Liver (tissue), 9 donors: ENCODE data around the gene DCAF15. TPM values are rescaled to one million over a fixed set of nuclear protein-coding genes. Genes with fewer than 3 reads are reported as not detected.

ENCODE experiments used
- DNase-seq: peaks from one replicate; pipeline ENCODE4 v3.0.0-alpha.2; 2017; ENCODE audit warnings: low spot score
- H3K27ac ChIP-seq, 2 donors: one replicate each; pipeline ENCODE4 v1.7.0; 2013; ENCODE audit warnings: inconsistent platforms in 2 of 2, low read length in 2 of 2, control low read depth in 1 of 2, low read depth in 1 of 2, mild to moderate bottlenecking in 1 of 2
- H3K27me3 ChIP-seq, 4 donors: one replicate each; pipeline versions ENCODE4 v1.6.1 to v1.7.0; 2013; ENCODE audit warnings: low read length in 3 of 4, inconsistent platforms in 1 of 4, mild to moderate bottlenecking in 1 of 4, moderate library complexity in 1 of 4; ENCODE audit not compliant: control insufficient read depth in 4 of 4, insufficient read depth in 4 of 4
- H3K36me3 ChIP-seq, 4 donors: one replicate each; pipeline versions ENCODE4 v1.6.1 to v1.7.0; 2013; ENCODE audit warnings: low read length in 3 of 4, mild to moderate bottlenecking in 3 of 4, low read depth in 1 of 4, moderate library complexity in 1 of 4; ENCODE audit not compliant: control insufficient read depth in 4 of 4, insufficient read depth in 3 of 4
- H3K4me1 ChIP-seq, 4 donors: one replicate each; pipeline versions ENCODE4 v1.6.1 to v1.7.0; 2013; ENCODE audit warnings: low read length in 3 of 4, mild to moderate bottlenecking in 3 of 4, moderate library complexity in 1 of 4; ENCODE audit not compliant: control insufficient read depth in 4 of 4, insufficient read depth in 4 of 4
- H3K4me3 ChIP-seq, 3 donors: one replicate each; pipeline versions ENCODE4 v1.6.1 to v1.7.0; 2013; ENCODE audit warnings: low read length in 3 of 3, control low read depth in 1 of 3, low read depth in 1 of 3, mild to moderate bottlenecking in 1 of 3
- H3K9ac ChIP-seq, 2 donors: one replicate each; pipeline ENCODE4 v1.7.0; 2013; ENCODE audit warnings: low read length in 2 of 2, mild to moderate bottlenecking in 2 of 2, moderate library complexity in 2 of 2, control low read depth in 1 of 2, low read depth in 1 of 2
- H3K9me3 ChIP-seq, 4 donors: one replicate each; pipeline versions ENCODE4 v1.6.1 to v1.7.0; 2013; ENCODE audit warnings: low read length in 3 of 4; ENCODE audit not compliant: control insufficient read depth in 4 of 4
- EGR1 ChIP-seq, 2 donors: IDR thresholded peaks; 2 replicates each; pipeline ENCODE4 v1.6.1; 2016 to 2018; ENCODE audit warnings: antibody characterized with exemption in 2 of 2, low read depth in 2 of 2
- FOXA1 ChIP-seq: IDR thresholded peaks from 2 replicates; pipeline ENCODE4 v1.6.1; 2016; ENCODE audit warnings: antibody characterized with exemption
- FOXA2 ChIP-seq: IDR thresholded peaks from 2 replicates; pipeline ENCODE4 v1.6.1; 2016; ENCODE audit warnings: antibody characterized with exemption
- GABPA ChIP-seq, 2 donors: IDR thresholded peaks in 1 of 2; conservative IDR thresholded peaks in 1 of 2; 2 replicates each; pipeline ENCODE4 v1.6.1; 2016; ENCODE audit warnings: antibody characterized with exemption in 2 of 2, mild to moderate bottlenecking in 1 of 2, moderate library complexity in 1 of 2
- HNF4A ChIP-seq, 2 donors: conservative IDR thresholded peaks; 2 replicates each; pipeline ENCODE4 v1.6.1; 2016; ENCODE audit warnings: antibody characterized with exemption in 2 of 2, mild to moderate bottlenecking in 2 of 2
- HNF4G ChIP-seq: IDR thresholded peaks from 2 replicates; pipeline ENCODE4 v1.6.1; 2016; ENCODE audit warnings: antibody characterized with exemption
- JUND ChIP-seq, 2 donors: IDR thresholded peaks; 2 replicates each; pipeline ENCODE4 v1.6.1; 2016; ENCODE audit warnings: antibody characterized with exemption in 2 of 2
- NR2F2 ChIP-seq: IDR thresholded peaks from 2 replicates; pipeline ENCODE4 v1.6.1; 2016; ENCODE audit warnings: antibody characterized with exemption
- RAD21 ChIP-seq, 2 donors: IDR thresholded peaks; 2 replicates each; pipeline ENCODE4 v1.6.1; 2016; ENCODE audit warnings: antibody characterized with exemption in 2 of 2, mild to moderate bottlenecking in 2 of 2
- RXRA ChIP-seq, 2 donors: IDR thresholded peaks; 2 replicates each; pipeline ENCODE4 v1.6.1; 2017 to 2018; ENCODE audit warnings: antibody characterized with exemption in 2 of 2, mild to moderate bottlenecking in 1 of 2
- SP1 ChIP-seq: IDR thresholded peaks from 2 replicates; pipeline ENCODE4 v1.6.1; 2018; ENCODE audit warnings: antibody characterized with exemption, mild to moderate bottlenecking
- YY1 ChIP-seq: IDR thresholded peaks from 2 replicates; pipeline ENCODE4 v1.6.1; 2016; ENCODE audit warnings: antibody characterized with exemption, mild to moderate bottlenecking
- WGBS: extraction: QIAGEN DNeasy Blood & Tissue Kit; methylation state at CpG from one replicate; pipeline ENCODE4 v1.1.7; 2013; 5-methylcytosine and 5-hydroxymethylcytosine counted together
- polyA plus RNA-seq, 2 donors: library from polyadenylated mRNA; stranded (reverse) in 1 of 2; unstranded in 1 of 2; fragments of 200-250 nt in 1 of 2; fragments of >200 nt in 1 of 2; fragmentation: Nextera tagmentation in 1 of 2; extraction: Ambion mirVana in 1 of 2; gene quantifications; one replicate each; pipeline versions ENCODE4 v1.2.1 to v1.2.3, GENCODE V29; 2013 to 2015
- total RNA-seq, 2 donors: library from RNA; depleted of rRNA; stranded (reverse); fragments of >200 nt; gene quantifications; one replicate each; pipeline ENCODE4 v1.2.3, GENCODE V29; 2014
- TF ChIP-seq, protein P1 (sequence below): IDR thresholded peaks from 2 replicates; pipeline ENCODE4 v1.6.1; 2016; ENCODE audit warnings: antibody characterized with exemption
- TF ChIP-seq, protein P2 (sequence below): IDR thresholded peaks from 2 replicates; pipeline ENCODE4 v1.6.1; 2016; ENCODE audit warnings: antibody characterized with exemption
- TF ChIP-seq, protein P3 (sequence below): IDR thresholded peaks from 2 replicates; pipeline ENCODE4 v1.6.1; 2016; ENCODE audit warnings: antibody characterized with exemption
- TF ChIP-seq, protein P4 (sequence below): IDR thresholded peaks from 2 replicates; pipeline ENCODE4 v1.6.1; 2016; ENCODE audit warnings: antibody characterized with exemption, mild to moderate bottlenecking
- TF ChIP-seq, protein P5 (sequence below): fragments of 150-350 bp; IDR thresholded peaks from 2 replicates; pipeline ENCODE4 v1.5.1; 2017; ENCODE audit warnings: improper control_type of control experiment, low read depth, low read length; ENCODE audit not compliant: missing input control
- donor health status: healthy.
- donor health status: healthy.
- donor health status: healthy.
- donor health status: healthy.
- donor health status: healthy.

Gene DCAF15
- total and polyA plus RNA-seq, 4 donors: 2.6 to 10.4 (median 5.5) TPM

DNA sequence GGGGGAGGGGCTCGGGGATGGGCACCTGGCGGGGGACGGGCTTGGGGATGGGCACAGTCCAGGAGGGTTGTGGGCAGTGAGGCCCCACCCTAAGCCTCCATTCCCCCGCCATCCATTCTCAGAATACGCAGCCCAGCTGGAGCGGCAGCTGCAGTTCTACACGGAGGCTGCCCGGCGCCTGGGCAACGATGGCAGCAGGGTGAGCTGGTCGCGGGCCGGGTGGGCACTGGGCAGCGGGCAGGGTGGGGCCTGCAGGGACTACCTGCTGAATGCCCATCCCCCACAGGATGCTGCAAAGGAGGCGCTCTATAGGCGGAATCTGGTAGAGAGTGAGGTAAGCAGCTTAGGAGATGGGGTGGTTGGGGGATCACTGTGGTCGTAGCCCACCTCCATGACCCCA is 22.4 kb upstream of the DCAF15 start:
- peaks cover 0 to 3% (median 0%) of the 10 kb centered on the region in 4 donors for H3K27me3 ChIP-seq
- no peak for DNase-seq
- TF ChIP-seq FOXA1 (no peak), HNF4A (conservative IDR thresholded peaks at IDR 0.05) (no peak), YY1 (no peak), SP1 (no peak), RAD21 (IDR thresholded peaks at IDR 0.05) (no peak), HNF4G (no peak), JUND (IDR thresholded peaks at IDR 0.05) (no peak), RXRA (IDR thresholded peaks at IDR 0.05) (no peak), FOXA2 (no peak), EGR1 (IDR thresholded peaks at IDR 0.05; ENCODE audit: low read depth in 2 of 2) (no peak), NR2F2 (no peak), GABPA (IDR thresholded peaks at IDR 0.05 in 1 of 2, conservative IDR thresholded peaks at IDR 0.05 in 1 of 2) (no peak)
- TF ChIP-seq, protein P1, sequence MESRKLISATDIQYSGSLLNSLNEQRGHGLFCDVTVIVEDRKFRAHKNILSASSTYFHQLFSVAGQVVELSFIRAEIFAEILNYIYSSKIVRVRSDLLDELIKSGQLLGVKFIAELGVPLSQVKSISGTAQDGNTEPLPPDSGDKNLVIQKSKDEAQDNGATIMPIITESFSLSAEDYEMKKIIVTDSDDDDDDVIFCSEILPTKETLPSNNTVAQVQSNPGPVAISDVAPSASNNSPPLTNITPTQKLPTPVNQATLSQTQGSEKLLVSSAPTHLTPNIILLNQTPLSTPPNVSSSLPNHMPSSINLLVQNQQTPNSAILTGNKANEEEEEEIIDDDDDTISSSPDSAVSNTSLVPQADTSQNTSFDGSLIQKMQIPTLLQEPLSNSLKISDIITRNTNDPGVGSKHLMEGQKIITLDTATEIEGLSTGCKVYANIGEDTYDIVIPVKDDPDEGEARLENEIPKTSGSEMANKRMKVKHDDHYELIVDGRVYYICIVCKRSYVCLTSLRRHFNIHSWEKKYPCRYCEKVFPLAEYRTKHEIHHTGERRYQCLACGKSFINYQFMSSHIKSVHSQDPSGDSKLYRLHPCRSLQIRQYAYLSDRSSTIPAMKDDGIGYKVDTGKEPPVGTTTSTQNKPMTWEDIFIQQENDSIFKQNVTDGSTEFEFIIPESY: no peak
- TF ChIP-seq, protein P2, sequence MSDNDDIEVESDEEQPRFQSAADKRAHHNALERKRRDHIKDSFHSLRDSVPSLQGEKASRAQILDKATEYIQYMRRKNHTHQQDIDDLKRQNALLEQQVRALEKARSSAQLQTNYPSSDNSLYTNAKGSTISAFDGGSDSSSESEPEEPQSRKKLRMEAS: no peak
- TF ChIP-seq, protein P3, sequence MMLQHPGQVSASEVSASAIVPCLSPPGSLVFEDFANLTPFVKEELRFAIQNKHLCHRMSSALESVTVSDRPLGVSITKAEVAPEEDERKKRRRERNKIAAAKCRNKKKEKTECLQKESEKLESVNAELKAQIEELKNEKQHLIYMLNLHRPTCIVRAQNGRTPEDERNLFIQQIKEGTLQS: no peak
- TF ChIP-seq, protein P4, sequence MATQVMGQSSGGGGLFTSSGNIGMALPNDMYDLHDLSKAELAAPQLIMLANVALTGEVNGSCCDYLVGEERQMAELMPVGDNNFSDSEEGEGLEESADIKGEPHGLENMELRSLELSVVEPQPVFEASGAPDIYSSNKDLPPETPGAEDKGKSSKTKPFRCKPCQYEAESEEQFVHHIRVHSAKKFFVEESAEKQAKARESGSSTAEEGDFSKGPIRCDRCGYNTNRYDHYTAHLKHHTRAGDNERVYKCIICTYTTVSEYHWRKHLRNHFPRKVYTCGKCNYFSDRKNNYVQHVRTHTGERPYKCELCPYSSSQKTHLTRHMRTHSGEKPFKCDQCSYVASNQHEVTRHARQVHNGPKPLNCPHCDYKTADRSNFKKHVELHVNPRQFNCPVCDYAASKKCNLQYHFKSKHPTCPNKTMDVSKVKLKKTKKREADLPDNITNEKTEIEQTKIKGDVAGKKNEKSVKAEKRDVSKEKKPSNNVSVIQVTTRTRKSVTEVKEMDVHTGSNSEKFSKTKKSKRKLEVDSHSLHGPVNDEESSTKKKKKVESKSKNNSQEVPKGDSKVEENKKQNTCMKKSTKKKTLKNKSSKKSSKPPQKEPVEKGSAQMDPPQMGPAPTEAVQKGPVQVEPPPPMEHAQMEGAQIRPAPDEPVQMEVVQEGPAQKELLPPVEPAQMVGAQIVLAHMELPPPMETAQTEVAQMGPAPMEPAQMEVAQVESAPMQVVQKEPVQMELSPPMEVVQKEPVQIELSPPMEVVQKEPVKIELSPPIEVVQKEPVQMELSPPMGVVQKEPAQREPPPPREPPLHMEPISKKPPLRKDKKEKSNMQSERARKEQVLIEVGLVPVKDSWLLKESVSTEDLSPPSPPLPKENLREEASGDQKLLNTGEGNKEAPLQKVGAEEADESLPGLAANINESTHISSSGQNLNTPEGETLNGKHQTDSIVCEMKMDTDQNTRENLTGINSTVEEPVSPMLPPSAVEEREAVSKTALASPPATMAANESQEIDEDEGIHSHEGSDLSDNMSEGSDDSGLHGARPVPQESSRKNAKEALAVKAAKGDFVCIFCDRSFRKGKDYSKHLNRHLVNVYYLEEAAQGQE: no peak
- TF ChIP-seq, protein P5, sequence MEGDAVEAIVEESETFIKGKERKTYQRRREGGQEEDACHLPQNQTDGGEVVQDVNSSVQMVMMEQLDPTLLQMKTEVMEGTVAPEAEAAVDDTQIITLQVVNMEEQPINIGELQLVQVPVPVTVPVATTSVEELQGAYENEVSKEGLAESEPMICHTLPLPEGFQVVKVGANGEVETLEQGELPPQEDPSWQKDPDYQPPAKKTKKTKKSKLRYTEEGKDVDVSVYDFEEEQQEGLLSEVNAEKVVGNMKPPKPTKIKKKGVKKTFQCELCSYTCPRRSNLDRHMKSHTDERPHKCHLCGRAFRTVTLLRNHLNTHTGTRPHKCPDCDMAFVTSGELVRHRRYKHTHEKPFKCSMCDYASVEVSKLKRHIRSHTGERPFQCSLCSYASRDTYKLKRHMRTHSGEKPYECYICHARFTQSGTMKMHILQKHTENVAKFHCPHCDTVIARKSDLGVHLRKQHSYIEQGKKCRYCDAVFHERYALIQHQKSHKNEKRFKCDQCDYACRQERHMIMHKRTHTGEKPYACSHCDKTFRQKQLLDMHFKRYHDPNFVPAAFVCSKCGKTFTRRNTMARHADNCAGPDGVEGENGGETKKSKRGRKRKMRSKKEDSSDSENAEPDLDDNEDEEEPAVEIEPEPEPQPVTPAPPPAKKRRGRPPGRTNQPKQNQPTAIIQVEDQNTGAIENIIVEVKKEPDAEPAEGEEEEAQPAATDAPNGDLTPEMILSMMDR: no peak

DNA sequence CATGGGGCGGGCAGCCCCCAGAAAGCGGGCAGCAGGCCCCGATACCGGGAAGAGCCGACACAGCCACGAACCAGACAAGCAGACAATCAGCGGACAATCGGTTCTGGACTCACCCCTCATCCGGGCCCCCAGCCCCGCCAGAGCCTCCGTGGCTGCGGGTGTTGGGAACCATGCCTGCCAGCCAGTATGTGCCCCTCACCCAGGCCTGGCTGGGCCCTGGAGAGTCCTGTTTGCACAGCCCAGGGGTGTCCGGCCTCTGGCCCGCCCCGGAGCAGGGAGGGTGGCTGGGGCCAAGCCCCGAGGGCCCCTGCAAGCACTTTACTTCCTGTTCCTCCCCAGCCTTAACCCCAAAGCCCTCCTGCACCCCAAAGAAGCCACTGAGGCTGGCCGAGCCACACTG is 21.9 kb upstream of the DCAF15 start:
- H3K4me1 ChIP-seq: no peaks in the 10 kb centered on the region
- no peak overlapping the region for H3K9ac ChIP-seq
- H3K27me3 ChIP-seq: peaks cover 0 to 4% (median 0%) of the 10 kb centered on the region in 4 donors
- 90% methylated on average over 17 of the region's 17 CpGs for WGBS
- no peaks in the 10 kb centered on the region for H3K9me3 ChIP-seq
- no peak for DNase-seq
- H3K27ac ChIP-seq: no peak overlapping the region
- H3K36me3 ChIP-seq: peaks cover 5 to 18% (median 15%) of the 10 kb centered on the region in 4 donors
- no peak overlapping the region for H3K4me3 ChIP-seq
- no peak for TF ChIP-seq JUND (IDR thresholded peaks at IDR 0.05)
- TF ChIP-seq, protein P3: no peak
- TF ChIP-seq GABPA (IDR thresholded peaks at IDR 0.05 in 1 of 2, conservative IDR thresholded peaks at IDR 0.05 in 1 of 2): no peak
- no peak for TF ChIP-seq YY1
- TF ChIP-seq RAD21 (IDR thresholded peaks at IDR 0.05): no peak
- TF ChIP-seq, protein P1: no peak
- TF ChIP-seq FOXA1: no peak
- no peak for TF ChIP-seq SP1
- TF ChIP-seq HNF4A (conservative IDR thresholded peaks at IDR 0.05): no peak
- TF ChIP-seq, protein P4: no peak

More for the DNA sequence above, 22.4 kb upstream of the DCAF15 start:
- Histone ChIP-seq H3K9me3 (no peaks in the 10 kb centered on the region), H3K27ac (no peak overlapping the region), H3K36me3 (peaks cover 6 to 18% (median 15%) of the 10 kb centered on the region in 4 donors), H3K4me3 (no peak overlapping the region), H3K9ac (no peak overlapping the region), H3K4me1 (no peaks in the 10 kb centered on the region)
- WGBS: 92% methylated on average over 17 of the region's 17 CpGs
